GM10266 (cell line): Measurements from ENCODE around the gene CEP170B.
"Not testable (repeated sequence)": the region's sequence is repeated elsewhere in the genome, so short reads cannot be mapped to it uniquely, and the experiment has no call there.

Experiments used
- DNase-seq: peaks from one replicate; pipeline ENCODE4 v3.0.0; 2012; ENCODE audit errors: extremely low spot score
- TF ChIP-seq, protein P1 (sequence below): IDR thresholded peaks from 2 replicates; pipeline ENCODE4 v1.5.1; 2012; ENCODE audit warnings: mild to moderate bottlenecking, low read depth; ENCODE audit not compliant: control insufficient read depth, insufficient read depth; ENCODE audit errors: missing control alignments

Gene CEP170B

DNA sequence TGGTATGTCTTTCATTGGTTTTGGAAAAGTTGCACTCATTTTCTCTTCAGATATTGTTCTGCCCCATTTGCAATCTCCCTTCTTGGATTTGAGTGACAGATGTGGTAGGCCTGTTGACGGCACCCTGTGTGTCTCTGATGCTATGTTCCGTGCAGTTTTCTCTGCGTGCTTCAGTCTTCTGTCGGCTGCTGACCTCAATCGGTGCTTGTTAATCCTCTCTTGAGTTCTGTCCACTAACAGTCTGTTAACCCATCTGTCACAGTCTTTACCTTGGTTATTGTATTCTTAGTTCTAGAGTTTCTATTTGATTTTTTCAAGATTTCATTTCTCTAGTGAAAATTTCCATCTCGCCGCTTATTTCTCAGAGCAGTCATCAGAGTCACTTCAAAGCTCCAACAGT, 38.9 kb downstream of the CEP170B start:
- DNase-seq: no peak
- TF ChIP-seq, protein P1, sequence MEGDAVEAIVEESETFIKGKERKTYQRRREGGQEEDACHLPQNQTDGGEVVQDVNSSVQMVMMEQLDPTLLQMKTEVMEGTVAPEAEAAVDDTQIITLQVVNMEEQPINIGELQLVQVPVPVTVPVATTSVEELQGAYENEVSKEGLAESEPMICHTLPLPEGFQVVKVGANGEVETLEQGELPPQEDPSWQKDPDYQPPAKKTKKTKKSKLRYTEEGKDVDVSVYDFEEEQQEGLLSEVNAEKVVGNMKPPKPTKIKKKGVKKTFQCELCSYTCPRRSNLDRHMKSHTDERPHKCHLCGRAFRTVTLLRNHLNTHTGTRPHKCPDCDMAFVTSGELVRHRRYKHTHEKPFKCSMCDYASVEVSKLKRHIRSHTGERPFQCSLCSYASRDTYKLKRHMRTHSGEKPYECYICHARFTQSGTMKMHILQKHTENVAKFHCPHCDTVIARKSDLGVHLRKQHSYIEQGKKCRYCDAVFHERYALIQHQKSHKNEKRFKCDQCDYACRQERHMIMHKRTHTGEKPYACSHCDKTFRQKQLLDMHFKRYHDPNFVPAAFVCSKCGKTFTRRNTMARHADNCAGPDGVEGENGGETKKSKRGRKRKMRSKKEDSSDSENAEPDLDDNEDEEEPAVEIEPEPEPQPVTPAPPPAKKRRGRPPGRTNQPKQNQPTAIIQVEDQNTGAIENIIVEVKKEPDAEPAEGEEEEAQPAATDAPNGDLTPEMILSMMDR: no peak

DNA sequence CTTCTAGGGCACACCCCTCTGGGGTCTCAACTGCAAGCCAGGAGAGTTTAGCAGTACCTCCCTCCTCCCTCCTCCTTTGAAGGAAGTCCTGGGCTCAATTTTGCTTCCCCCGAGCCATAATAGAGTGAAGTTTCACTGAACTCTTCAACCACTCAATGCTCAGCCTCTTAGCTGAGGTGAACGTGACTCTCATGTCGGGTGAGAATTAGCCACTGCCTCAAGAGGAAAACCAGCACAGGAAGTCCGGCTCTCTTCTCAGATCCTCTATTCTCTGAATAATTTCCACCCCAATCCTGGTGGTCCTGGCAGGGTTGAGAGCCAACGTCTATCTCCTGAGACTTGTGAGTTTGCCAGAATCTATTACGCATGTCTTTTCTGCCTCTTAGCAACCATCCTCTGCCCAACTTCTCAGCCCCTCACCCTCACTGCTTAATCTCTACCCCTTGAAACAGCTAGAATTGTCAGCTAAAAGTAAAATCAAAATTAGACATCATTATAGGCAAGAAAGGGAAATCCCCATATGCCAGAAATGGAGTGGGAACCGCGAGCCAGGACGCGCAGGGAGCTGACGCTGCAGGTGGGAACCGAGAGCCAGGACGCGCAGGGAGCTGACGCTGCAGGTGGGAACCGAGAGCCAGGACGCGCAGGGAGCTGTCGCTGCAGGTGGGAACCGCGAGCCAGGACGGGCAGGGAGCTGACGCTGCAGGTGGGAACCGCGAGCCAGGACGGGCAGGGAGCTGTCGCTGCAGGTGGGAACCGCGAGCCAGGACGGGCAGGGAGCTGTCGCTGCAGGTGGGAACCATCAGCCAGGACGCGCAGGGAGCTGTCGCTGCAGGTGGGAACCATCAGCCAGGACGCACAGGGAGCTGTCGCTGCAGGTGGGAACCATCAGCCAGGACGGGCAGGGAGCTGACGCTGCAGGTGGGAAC, 39.8 kb downstream of the CEP170B start:
- not testable (repeated sequence) for DNase-seq

DNA sequence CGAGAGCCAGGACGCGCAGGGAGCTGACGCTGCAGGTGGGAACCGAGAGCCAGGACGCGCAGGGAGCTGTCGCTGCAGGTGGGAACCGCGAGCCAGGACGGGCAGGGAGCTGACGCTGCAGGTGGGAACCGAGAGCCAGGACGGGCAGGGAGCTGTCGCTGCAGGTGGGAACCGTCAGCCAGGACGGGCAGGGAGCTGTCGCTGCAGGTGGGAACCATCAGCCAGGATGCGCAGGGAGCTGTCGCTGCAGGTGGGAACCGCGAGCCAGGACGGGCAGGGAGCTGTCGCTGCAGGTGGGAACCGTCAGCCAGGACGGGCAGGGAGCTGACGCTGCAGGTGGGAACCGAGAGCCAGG, 40.5 kb downstream of the CEP170B start:
- DNase-seq: not testable (repeated sequence)

DNA sequence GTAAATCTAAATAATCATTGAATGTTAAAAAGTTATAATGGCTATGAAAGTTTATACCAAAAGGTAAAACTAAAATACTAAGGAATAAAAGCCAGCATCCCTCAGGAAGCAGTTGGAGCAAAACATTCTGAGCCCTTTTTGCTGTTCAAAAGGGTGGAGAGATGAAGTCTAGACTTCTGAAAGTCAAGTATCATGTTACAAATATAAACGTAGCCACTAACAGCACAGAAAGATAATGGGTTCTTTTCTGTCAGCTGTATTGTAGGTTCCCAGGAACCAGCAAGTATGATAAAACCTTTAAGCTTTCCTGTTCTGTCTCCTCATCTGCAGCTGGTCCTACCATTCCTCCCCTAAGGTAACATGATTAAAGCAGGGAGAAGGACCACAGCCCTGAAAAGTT, 43.2 kb downstream of the CEP170B start:
- no peak for DNase-seq
- TF ChIP-seq, protein P1: no peak

- TF ChIP-seq, protein P1: no peak
- no peak for DNase-seq
Measured at GRCh38 chr14:104912053-104912452, 47.0 kb downstream of the CEP170B start.

GRCh38 chr14:104913435-104913834, 48.4 kb downstream of the CEP170B start:
- DNase-seq: no peak
- TF ChIP-seq, protein P1: no peak

DNA sequence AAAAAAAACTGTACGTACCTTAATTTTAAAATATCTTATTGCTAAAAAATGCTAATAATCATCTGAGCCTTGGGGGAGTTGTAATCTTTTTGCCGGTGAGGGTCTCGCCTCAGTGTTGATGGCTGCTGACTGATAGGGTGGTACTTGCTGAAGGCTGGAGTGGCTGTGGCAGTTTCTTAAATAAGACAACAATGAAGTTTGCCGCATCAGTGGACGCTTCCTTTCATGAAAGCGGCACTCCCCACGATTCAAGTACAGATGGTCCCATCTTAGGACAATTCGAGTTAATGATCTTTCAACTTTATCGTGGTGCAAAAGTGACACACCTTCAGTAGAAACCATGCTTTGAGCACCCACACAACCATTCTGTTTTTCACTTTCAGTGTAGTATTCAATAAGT, 52.0 kb downstream of the CEP170B start:
- TF ChIP-seq, protein P1: no peak
- DNase-seq: no peak

GRCh38 chr14:104917993-104918392, 52.9 kb downstream of the CEP170B start:
- TF ChIP-seq, protein P1: no peak
- DNase-seq: no peak

DNA sequence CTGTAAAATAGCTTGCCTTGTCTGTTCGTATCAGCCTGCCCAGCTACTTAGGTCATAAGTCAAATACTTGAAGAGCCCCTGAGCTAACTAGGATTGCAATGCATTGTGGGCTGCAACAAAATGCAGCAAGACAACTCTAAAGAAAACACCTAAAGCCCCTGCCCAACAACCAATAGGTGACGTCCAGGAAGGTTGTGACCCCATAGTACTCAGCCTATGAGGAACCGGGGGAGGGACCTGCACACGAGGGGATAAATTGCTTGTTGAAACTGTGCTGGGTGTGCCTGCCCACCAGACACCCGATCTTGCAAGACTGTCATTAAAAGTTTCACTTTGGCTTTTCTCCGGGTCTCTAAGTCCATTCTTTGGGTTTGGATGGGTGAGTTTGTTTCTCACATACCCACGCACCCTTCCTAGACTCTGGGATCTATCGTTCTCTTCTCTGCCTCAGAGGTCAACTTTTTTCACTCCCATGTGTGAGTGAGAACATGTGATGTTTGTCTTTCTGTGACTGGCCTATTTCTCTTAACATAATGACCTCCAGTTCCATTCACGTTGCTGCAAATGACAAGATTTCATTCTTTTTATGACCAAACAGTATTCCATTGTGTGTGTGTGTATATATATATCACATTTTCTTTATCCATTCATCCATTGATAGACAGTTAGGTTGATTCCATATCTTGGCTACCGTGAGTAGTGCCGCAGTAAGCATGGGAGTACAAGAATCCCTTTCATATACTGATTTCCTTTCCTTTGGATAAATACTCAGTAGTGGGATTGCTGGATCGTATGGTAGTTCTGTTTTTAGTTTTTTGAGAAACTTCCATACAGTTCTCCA, 54.3 kb downstream of the CEP170B start:
- not testable (repeated sequence) for DNase-seq
